Measurements from ENCODE around the gene TSPAN5.

TSPAN5 gene

GRCh38 chr4:98614662-98615061 lies 43.7 kb downstream of the TSPAN5 start:
- DNase-seq, result no peak

GRCh38 chr4:98614094-98614493 lies 44.3 kb downstream of the TSPAN5 start:
- DNase-seq, result no peak

- DNase-seq, result no peak
These were observed 44.8 kb downstream of the TSPAN5 start for GRCh38 chr4:98613453-98614075.

GRCh38 chr4:98612318-98613250 lies 45.8 kb downstream of the TSPAN5 start:
- no peak for DNase-seq

GRCh38 chr4:98611677-98612317 lies 46.6 kb downstream of the TSPAN5 start:
- DNase-seq, result no peak

- DNase-seq, result no peak
These were observed 47.3 kb downstream of the TSPAN5 start for GRCh38 chr4:98610926-98611676.

- DNase-seq, result no peak
These were observed 48.0 kb downstream of the TSPAN5 start for GRCh38 chr4:98610431-98610830.

- DNase-seq, result no peak
These were observed 48.5 kb downstream of the TSPAN5 start for GRCh38 chr4:98609934-98610333.

- no peak for DNase-seq
These were observed 50.1 kb downstream of the TSPAN5 start for GRCh38 chr4:98608356-98608755.

GRCh38 chr4:98606894-98607293 lies 51.5 kb downstream of the TSPAN5 start:
- DNase-seq, result no peak

GRCh38 chr4:98605216-98605615 lies 53.2 kb downstream of the TSPAN5 start:
- no peak for DNase-seq

- no peak for DNase-seq
These were observed 53.7 kb downstream of the TSPAN5 start for GRCh38 chr4:98604723-98605122.

GRCh38 chr4:98603683-98604521 lies 54.5 kb downstream of the TSPAN5 start:
- no peak for DNase-seq

GRCh38 chr4:98602270-98602669 lies 56.1 kb downstream of the TSPAN5 start:
- no peak for DNase-seq

GRCh38 chr4:98601708-98602107 lies 56.7 kb downstream of the TSPAN5 start:
- DNase-seq, result no peak

- DNase-seq, result no peak
These were observed 58.7 kb downstream of the TSPAN5 start for GRCh38 chr4:98599617-98600205.

- no peak for DNase-seq
These were observed 71.5 kb downstream of the TSPAN5 start for GRCh38 chr4:98586962-98587354.

- DNase-seq, result no peak
These were observed 72.0 kb downstream of the TSPAN5 start for GRCh38 chr4:98586291-98586961.

GRCh38 chr4:98585596-98585995 lies 72.8 kb downstream of the TSPAN5 start:
- DNase-seq, result no peak

- no peak for DNase-seq
These were observed 74.1 kb downstream of the TSPAN5 start for GRCh38 chr4:98584265-98584664.

- no peak for DNase-seq
These were observed 75.1 kb downstream of the TSPAN5 start for GRCh38 chr4:98583265-98583664.

All from NCI-H1694 (cell line).